ENCODE measurements around the gene GORASP2.

GORASP2 gene

GRCh38 chr2:170972296-170973224 is 43.5 kb downstream of the GORASP2 start:
- Histone ChIP-seq H3K27ac (ENCODE audit: insufficient read depth, low read length, poor library complexity, severe bottlenecking) (no peak overlapping the region), H3K27me3 (replicated peaks; ENCODE audit: control insufficient read depth, insufficient read depth, low read length, poor library complexity, severe bottlenecking) (no peaks in the 10 kb centered on the region), H3K4me3 (ENCODE audit: insufficient read depth, low read depth, low read length, poor library complexity, severe bottlenecking) (peak overlapping the region; percentile 87), H3K4me1 (ENCODE audit: control insufficient read depth, insufficient read depth, low read length, poor library complexity, severe bottlenecking) (peaks cover 10% of the 10 kb centered on the region), H3K36me3 (ENCODE audit: control insufficient read depth, insufficient read depth, low read length) (no peaks in the 10 kb centered on the region), H3K9me3 (ENCODE audit: control insufficient read depth, low read length) (no peaks in the 10 kb centered on the region)
- DNase-seq, result no peak

- no peaks in the 10 kb centered on the region for H3K36me3 ChIP-seq (ENCODE audit: control insufficient read depth, insufficient read depth, low read length)
- peaks cover 10% of the 10 kb centered on the region for H3K4me1 ChIP-seq (ENCODE audit: control insufficient read depth, insufficient read depth, low read length, poor library complexity, severe bottlenecking)
- H3K4me3 ChIP-seq (ENCODE audit: insufficient read depth, low read depth, low read length, poor library complexity, severe bottlenecking), result peak overlapping the region; percentile 87
- no peak for DNase-seq
- no peaks in the 10 kb centered on the region for H3K27me3 ChIP-seq (replicated peaks; ENCODE audit: control insufficient read depth, insufficient read depth, low read length, poor library complexity, severe bottlenecking)
- no peak overlapping the region for H3K27ac ChIP-seq (ENCODE audit: insufficient read depth, low read length, poor library complexity, severe bottlenecking)
- no peaks in the 10 kb centered on the region for H3K9me3 ChIP-seq (ENCODE audit: control insufficient read depth, low read length)
Measured at GRCh38 chr2:170973225-170973491, 44.1 kb downstream of the GORASP2 start.

GRCh38 chr2:170973492-170974303 is 44.6 kb downstream of the GORASP2 start:
- H3K36me3 ChIP-seq (ENCODE audit: control insufficient read depth, insufficient read depth, low read length), result no peaks in the 10 kb centered on the region
- H3K4me3 ChIP-seq (ENCODE audit: insufficient read depth, low read depth, low read length, poor library complexity, severe bottlenecking), result peak overlapping the region; percentile 87
- peak; percentile 79 to 84 (median 83) for DNase-seq
- H3K27ac ChIP-seq (ENCODE audit: insufficient read depth, low read length, poor library complexity, severe bottlenecking), result peak overlapping the region; percentile 42
- no peaks in the 10 kb centered on the region for H3K9me3 ChIP-seq (ENCODE audit: control insufficient read depth, low read length)
- H3K4me1 ChIP-seq (ENCODE audit: control insufficient read depth, insufficient read depth, low read length, poor library complexity, severe bottlenecking), result peaks cover 10% of the 10 kb centered on the region
- no peaks in the 10 kb centered on the region for H3K27me3 ChIP-seq (replicated peaks; ENCODE audit: control insufficient read depth, insufficient read depth, low read length, poor library complexity, severe bottlenecking)

GRCh38 chr2:170974304-170974993 is 45.4 kb downstream of the GORASP2 start:
- Histone ChIP-seq H3K4me3 (ENCODE audit: insufficient read depth, low read depth, low read length, poor library complexity, severe bottlenecking) (peak overlapping the region; percentile 87), H3K36me3 (ENCODE audit: control insufficient read depth, insufficient read depth, low read length) (no peaks in the 10 kb centered on the region), H3K27ac (ENCODE audit: insufficient read depth, low read length, poor library complexity, severe bottlenecking) (no peak overlapping the region), H3K4me1 (ENCODE audit: control insufficient read depth, insufficient read depth, low read length, poor library complexity, severe bottlenecking) (peaks cover 10% of the 10 kb centered on the region), H3K9me3 (ENCODE audit: control insufficient read depth, low read length) (no peaks in the 10 kb centered on the region), H3K27me3 (replicated peaks; ENCODE audit: control insufficient read depth, insufficient read depth, low read length, poor library complexity, severe bottlenecking) (no peaks in the 10 kb centered on the region)
- DNase-seq, result no peak

- Histone ChIP-seq H3K27me3 (replicated peaks; ENCODE audit: control insufficient read depth, insufficient read depth, low read length, poor library complexity, severe bottlenecking) (no peaks in the 10 kb centered on the region), H3K36me3 (ENCODE audit: control insufficient read depth, insufficient read depth, low read length) (no peaks in the 10 kb centered on the region), H3K27ac (ENCODE audit: insufficient read depth, low read length, poor library complexity, severe bottlenecking) (no peak overlapping the region), H3K9me3 (ENCODE audit: control insufficient read depth, low read length) (no peaks in the 10 kb centered on the region), H3K4me3 (ENCODE audit: insufficient read depth, low read depth, low read length, poor library complexity, severe bottlenecking) (no peak overlapping the region), H3K4me1 (ENCODE audit: control insufficient read depth, insufficient read depth, low read length, poor library complexity, severe bottlenecking) (peaks cover 10% of the 10 kb centered on the region)
- DNase-seq, result no peak
Measured at GRCh38 chr2:170975127-170975942, 46.3 kb downstream of the GORASP2 start.

- no peaks in the 10 kb centered on the region for H3K27me3 ChIP-seq (replicated peaks; ENCODE audit: control insufficient read depth, insufficient read depth, low read length, poor library complexity, severe bottlenecking)
- peaks cover 10% of the 10 kb centered on the region for H3K4me1 ChIP-seq (ENCODE audit: control insufficient read depth, insufficient read depth, low read length, poor library complexity, severe bottlenecking)
- H3K27ac ChIP-seq (ENCODE audit: insufficient read depth, low read length, poor library complexity, severe bottlenecking), result no peak overlapping the region
- H3K36me3 ChIP-seq (ENCODE audit: control insufficient read depth, insufficient read depth, low read length), result no peaks in the 10 kb centered on the region
- no peak for DNase-seq
- no peaks in the 10 kb centered on the region for H3K9me3 ChIP-seq (ENCODE audit: control insufficient read depth, low read length)
- H3K4me3 ChIP-seq (ENCODE audit: insufficient read depth, low read depth, low read length, poor library complexity, severe bottlenecking), result no peak overlapping the region
Measured at GRCh38 chr2:170975943-170976270, 46.9 kb downstream of the GORASP2 start.

- no peak overlapping the region for H3K4me3 ChIP-seq (ENCODE audit: insufficient read depth, low read depth, low read length, poor library complexity, severe bottlenecking)
- DNase-seq, result no peak
- no peaks in the 10 kb centered on the region for H3K4me1 ChIP-seq (ENCODE audit: control insufficient read depth, insufficient read depth, low read length, poor library complexity, severe bottlenecking)
- no peaks in the 10 kb centered on the region for H3K36me3 ChIP-seq (ENCODE audit: control insufficient read depth, insufficient read depth, low read length)
- no peak overlapping the region for H3K27ac ChIP-seq (ENCODE audit: insufficient read depth, low read length, poor library complexity, severe bottlenecking)
- H3K27me3 ChIP-seq (replicated peaks; ENCODE audit: control insufficient read depth, insufficient read depth, low read length, poor library complexity, severe bottlenecking), result no peaks in the 10 kb centered on the region
- H3K9me3 ChIP-seq (ENCODE audit: control insufficient read depth, low read length), result no peaks in the 10 kb centered on the region
Measured at GRCh38 chr2:170984079-170984478, 55.0 kb downstream of the GORASP2 start.

GRCh38 chr2:170985407-170985806 is 56.4 kb downstream of the GORASP2 start:
- H3K4me3 ChIP-seq (ENCODE audit: insufficient read depth, low read depth, low read length, poor library complexity, severe bottlenecking), result no peak overlapping the region
- no peaks in the 10 kb centered on the region for H3K4me1 ChIP-seq (ENCODE audit: control insufficient read depth, insufficient read depth, low read length, poor library complexity, severe bottlenecking)
- no peaks in the 10 kb centered on the region for H3K9me3 ChIP-seq (ENCODE audit: control insufficient read depth, low read length)
- no peak overlapping the region for H3K27ac ChIP-seq (ENCODE audit: insufficient read depth, low read length, poor library complexity, severe bottlenecking)
- no peaks in the 10 kb centered on the region for H3K36me3 ChIP-seq (ENCODE audit: control insufficient read depth, insufficient read depth, low read length)
- H3K27me3 ChIP-seq (replicated peaks; ENCODE audit: control insufficient read depth, insufficient read depth, low read length, poor library complexity, severe bottlenecking), result no peaks in the 10 kb centered on the region
- DNase-seq, result no peak

- Histone ChIP-seq H3K36me3 (ENCODE audit: control insufficient read depth, insufficient read depth, low read length) (no peaks in the 10 kb centered on the region), H3K27me3 (replicated peaks; ENCODE audit: control insufficient read depth, insufficient read depth, low read length, poor library complexity, severe bottlenecking) (no peaks in the 10 kb centered on the region), H3K4me1 (ENCODE audit: control insufficient read depth, insufficient read depth, low read length, poor library complexity, severe bottlenecking) (no peaks in the 10 kb centered on the region), H3K4me3 (ENCODE audit: insufficient read depth, low read depth, low read length, poor library complexity, severe bottlenecking) (no peak overlapping the region), H3K27ac (ENCODE audit: insufficient read depth, low read length, poor library complexity, severe bottlenecking) (no peak overlapping the region), H3K9me3 (ENCODE audit: control insufficient read depth, low read length) (no peaks in the 10 kb centered on the region)
- no peak for DNase-seq
Measured at GRCh38 chr2:170986566-170987258, 57.7 kb downstream of the GORASP2 start.

All from effector memory CD4-positive, alpha-beta T cell (primary cell).